ENCODE measurements around the gene SSR4.

SSR4 gene

GRCh38 chrX:153769865-153770600 is 24.4 kb upstream of the SSR4 start:
- H4K20me1 ChIP-seq (ENCODE audit: insufficient read depth, low read length), result no peaks in the 10 kb centered on the region
- no peak overlapping the region for H3K9ac ChIP-seq (ENCODE audit: low read length)
- H3K9me3 ChIP-seq (ENCODE audit: low read length), result no peaks in the 10 kb centered on the region
- no peak overlapping the region for H3K4me2 ChIP-seq (ENCODE audit: low read length)
- H3K27ac ChIP-seq (ENCODE audit: low read depth, low read length, poor library complexity, severe bottlenecking), result no peak overlapping the region
- H3K9me2 ChIP-seq (ENCODE audit: low read depth, low read length), result no peaks in the 10 kb centered on the region
- no peaks in the 10 kb centered on the region for H3K36me3 ChIP-seq (ENCODE audit: insufficient read depth, low read length)
- no peak overlapping the region for H3K4me3 ChIP-seq (ENCODE audit: low read depth, low read length, poor library complexity, severe bottlenecking)
- H2AFZ ChIP-seq (ENCODE audit: low read length), result no peak overlapping the region
- no peaks in the 10 kb centered on the region for H3K79me2 ChIP-seq (ENCODE audit: insufficient read depth, low read length)
- no peaks in the 10 kb centered on the region for H3F3A ChIP-seq (ENCODE audit: insufficient read depth, low read length)
- no peaks in the 10 kb centered on the region for H3K4me1 ChIP-seq (ENCODE audit: insufficient read depth, low read length, severe bottlenecking)
- H3K27me3 ChIP-seq (ENCODE audit: insufficient read depth, low read length), result no peaks in the 10 kb centered on the region
- TF ChIP-seq EZH2 (IDR thresholded peaks at IDR 0.05; ENCODE audit: borderline replicate concordance, low read length) (no peak), CTCF (IDR thresholded peaks at IDR 0.05; ENCODE audit: low read length) (no peak)

- Histone ChIP-seq H4K20me1 (ENCODE audit: insufficient read depth, low read length) (no peaks in the 10 kb centered on the region), H3K27ac (ENCODE audit: low read depth, low read length, poor library complexity, severe bottlenecking) (no peak overlapping the region), H3K9me3 (ENCODE audit: low read length) (no peaks in the 10 kb centered on the region), H2AFZ (ENCODE audit: low read length) (no peak overlapping the region), H3K4me3 (ENCODE audit: low read depth, low read length, poor library complexity, severe bottlenecking) (no peak overlapping the region), H3K36me3 (ENCODE audit: insufficient read depth, low read length) (no peaks in the 10 kb centered on the region), H3K9ac (ENCODE audit: low read length) (no peak overlapping the region), H3K9me2 (ENCODE audit: low read depth, low read length) (no peaks in the 10 kb centered on the region), H3K27me3 (ENCODE audit: insufficient read depth, low read length) (no peaks in the 10 kb centered on the region), H3F3A (ENCODE audit: insufficient read depth, low read length) (no peaks in the 10 kb centered on the region), H3K4me1 (ENCODE audit: insufficient read depth, low read length, severe bottlenecking) (no peaks in the 10 kb centered on the region), H3K4me2 (ENCODE audit: low read length) (no peak overlapping the region), H3K79me2 (ENCODE audit: insufficient read depth, low read length) (no peaks in the 10 kb centered on the region)
- no peak for TF ChIP-seq EZH2 (IDR thresholded peaks at IDR 0.05; ENCODE audit: borderline replicate concordance, low read length)
- no peak for TF ChIP-seq CTCF (IDR thresholded peaks at IDR 0.05; ENCODE audit: low read length)
Observed at GRCh38 chrX:153770601-153771414, 23.7 kb upstream of the SSR4 start.

GRCh38 chrX:153771415-153772315 is 22.8 kb upstream of the SSR4 start:
- Histone ChIP-seq H3K4me1 (ENCODE audit: insufficient read depth, low read length, severe bottlenecking) (no peaks in the 10 kb centered on the region), H3K9me2 (ENCODE audit: low read depth, low read length) (no peaks in the 10 kb centered on the region), H3K4me2 (ENCODE audit: low read length) (no peak overlapping the region), H3F3A (ENCODE audit: insufficient read depth, low read length) (no peaks in the 10 kb centered on the region), H3K27ac (ENCODE audit: low read depth, low read length, poor library complexity, severe bottlenecking) (no peak overlapping the region), H3K4me3 (ENCODE audit: low read depth, low read length, poor library complexity, severe bottlenecking) (no peak overlapping the region), H3K27me3 (ENCODE audit: insufficient read depth, low read length) (no peaks in the 10 kb centered on the region), H3K9me3 (ENCODE audit: low read length) (no peaks in the 10 kb centered on the region), H4K20me1 (ENCODE audit: insufficient read depth, low read length) (no peaks in the 10 kb centered on the region), H3K9ac (ENCODE audit: low read length) (no peak overlapping the region), H2AFZ (ENCODE audit: low read length) (no peak overlapping the region), H3K36me3 (ENCODE audit: insufficient read depth, low read length) (no peaks in the 10 kb centered on the region), H3K79me2 (ENCODE audit: insufficient read depth, low read length) (no peaks in the 10 kb centered on the region)
- no peak for TF ChIP-seq CTCF (IDR thresholded peaks at IDR 0.05; ENCODE audit: low read length)
- TF ChIP-seq EZH2 (IDR thresholded peaks at IDR 0.05; ENCODE audit: borderline replicate concordance, low read length), result no peak
